ENCODE data around the gene INPP1.

The INPP1 gene

DNA sequence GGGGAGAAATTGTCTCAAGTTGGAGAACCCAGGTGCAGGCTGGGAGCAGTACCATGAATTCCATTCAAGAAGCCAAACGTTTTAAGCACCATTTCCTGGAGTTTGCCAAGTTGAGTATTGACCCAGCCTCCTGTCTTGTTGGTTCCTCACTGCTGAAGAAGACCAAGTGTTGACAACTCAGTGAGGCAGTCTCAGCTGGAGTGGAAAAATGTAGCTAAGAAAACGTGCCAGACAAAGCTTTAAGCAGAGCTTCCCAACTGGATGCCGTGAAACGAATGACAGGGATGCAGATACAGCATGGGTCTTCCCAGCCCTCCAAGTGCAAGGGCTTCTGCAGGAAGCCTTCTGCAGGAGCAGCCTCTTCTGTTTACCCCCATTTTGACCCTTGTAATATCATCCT lies 778 bp upstream of the INPP1 start:
- H3K27ac ChIP-seq = peak overlapping the region; percentile 80 to 87
- H3K36me3 ChIP-seq = no peaks in the 10 kb centered on the region
- H3K4me1 ChIP-seq = peaks cover 0 to 24% (median 9%) of the 10 kb centered on the region in 4 donors
- peak overlapping the region in 1 of 2 donors; percentile 86 for H3K4me3 ChIP-seq
- TF ChIP-seq, protein P1, sequence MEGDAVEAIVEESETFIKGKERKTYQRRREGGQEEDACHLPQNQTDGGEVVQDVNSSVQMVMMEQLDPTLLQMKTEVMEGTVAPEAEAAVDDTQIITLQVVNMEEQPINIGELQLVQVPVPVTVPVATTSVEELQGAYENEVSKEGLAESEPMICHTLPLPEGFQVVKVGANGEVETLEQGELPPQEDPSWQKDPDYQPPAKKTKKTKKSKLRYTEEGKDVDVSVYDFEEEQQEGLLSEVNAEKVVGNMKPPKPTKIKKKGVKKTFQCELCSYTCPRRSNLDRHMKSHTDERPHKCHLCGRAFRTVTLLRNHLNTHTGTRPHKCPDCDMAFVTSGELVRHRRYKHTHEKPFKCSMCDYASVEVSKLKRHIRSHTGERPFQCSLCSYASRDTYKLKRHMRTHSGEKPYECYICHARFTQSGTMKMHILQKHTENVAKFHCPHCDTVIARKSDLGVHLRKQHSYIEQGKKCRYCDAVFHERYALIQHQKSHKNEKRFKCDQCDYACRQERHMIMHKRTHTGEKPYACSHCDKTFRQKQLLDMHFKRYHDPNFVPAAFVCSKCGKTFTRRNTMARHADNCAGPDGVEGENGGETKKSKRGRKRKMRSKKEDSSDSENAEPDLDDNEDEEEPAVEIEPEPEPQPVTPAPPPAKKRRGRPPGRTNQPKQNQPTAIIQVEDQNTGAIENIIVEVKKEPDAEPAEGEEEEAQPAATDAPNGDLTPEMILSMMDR (IDR thresholded peaks at IDR 0.05) = no peak
- intact Hi-C loops (cut with DNase I; ENCODE audit: low total_unique reads) = no loop called here
- no peak for DNase-seq
- H3K27me3 ChIP-seq = no peaks in the 10 kb centered on the region
- no peaks in the 10 kb centered on the region for H3K9me3 ChIP-seq

DNA sequence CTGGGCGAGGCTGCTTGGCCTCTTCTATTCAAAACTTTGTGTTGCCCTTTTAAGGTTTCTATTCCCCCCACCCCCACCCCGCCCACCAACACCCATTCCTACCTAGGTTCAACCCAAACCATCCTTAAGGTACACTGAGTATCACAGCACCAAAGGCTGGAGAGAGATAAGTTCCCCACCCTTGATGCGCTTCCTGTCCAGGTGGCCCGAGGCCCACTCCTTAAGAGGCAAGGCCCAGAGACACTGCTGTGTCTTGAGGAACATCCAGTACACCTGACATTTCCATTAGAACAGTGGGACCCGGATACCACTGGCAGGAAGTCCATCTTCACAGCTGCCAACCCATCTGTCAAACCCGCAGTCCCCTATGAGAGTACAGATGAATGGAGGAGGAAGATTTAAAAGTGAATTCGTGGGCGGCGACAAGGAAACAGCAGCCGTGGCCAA lies 277 bp upstream of the INPP1 start:
- H3K4me1 ChIP-seq = peaks cover 0 to 24% (median 9%) of the 10 kb centered on the region in 4 donors
- TF ChIP-seq, protein P1 (IDR thresholded peaks at IDR 0.05) = no peak

DNA sequence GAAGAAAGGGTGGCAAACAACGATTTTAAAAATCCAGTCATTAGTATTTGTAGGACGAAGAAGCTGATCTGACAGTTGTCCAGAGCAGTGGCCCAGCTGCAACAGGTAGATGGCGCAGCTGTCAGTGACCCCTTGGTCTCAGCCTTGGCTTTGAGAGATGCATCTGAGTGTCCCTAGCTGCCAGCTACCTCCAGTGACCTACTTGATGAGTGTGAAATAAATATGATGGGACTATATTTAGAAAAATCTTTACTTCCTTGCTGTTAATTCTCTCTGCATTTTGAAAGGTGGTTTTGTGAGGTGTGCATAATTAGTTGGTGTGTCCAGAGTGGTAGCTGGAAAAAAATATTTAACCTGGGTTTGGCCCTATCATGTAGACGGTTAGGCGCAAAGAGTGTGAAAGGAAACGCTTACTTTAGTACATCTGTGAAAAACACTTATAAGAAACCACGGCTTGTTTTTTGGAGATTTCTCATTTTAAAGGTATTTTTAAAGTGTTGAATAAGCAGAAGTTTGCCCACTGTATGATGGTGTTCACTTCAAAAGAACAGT lies 963 bp downstream of the INPP1 start:
- DNase-seq = peak in 1 of 2 donors; percentile 45
- intact Hi-C loops (cut with DNase I; ENCODE audit: low total_unique reads) = no loop called here
- Histone ChIP-seq H3K4me3 (peak overlapping the region; percentile 63 to 86), H3K27me3 (no peaks in the 10 kb centered on the region), H3K36me3 (no peaks in the 10 kb centered on the region), H3K27ac (peak overlapping the region; percentile 80 to 87), H3K4me1 (peaks cover 0 to 24% (median 9%) of the 10 kb centered on the region in 4 donors), H3K9me3 (no peaks in the 10 kb centered on the region)
- TF ChIP-seq, protein P1 (IDR thresholded peaks at IDR 0.05) = peak in 1 of 2 experiments; percentile 15

More for the DNA sequence above, 277 bp upstream of the INPP1 start:
- DNase-seq = no peak
- peak overlapping the region; percentile 80 to 87 for H3K27ac ChIP-seq
- no peaks in the 10 kb centered on the region for H3K9me3 ChIP-seq
- no peaks in the 10 kb centered on the region for H3K27me3 ChIP-seq
- intact Hi-C loops (cut with DNase I; ENCODE audit: low total_unique reads) = no loop called here
- H3K36me3 ChIP-seq = no peaks in the 10 kb centered on the region
- peak overlapping the region; percentile 63 to 86 for H3K4me3 ChIP-seq

DNA sequence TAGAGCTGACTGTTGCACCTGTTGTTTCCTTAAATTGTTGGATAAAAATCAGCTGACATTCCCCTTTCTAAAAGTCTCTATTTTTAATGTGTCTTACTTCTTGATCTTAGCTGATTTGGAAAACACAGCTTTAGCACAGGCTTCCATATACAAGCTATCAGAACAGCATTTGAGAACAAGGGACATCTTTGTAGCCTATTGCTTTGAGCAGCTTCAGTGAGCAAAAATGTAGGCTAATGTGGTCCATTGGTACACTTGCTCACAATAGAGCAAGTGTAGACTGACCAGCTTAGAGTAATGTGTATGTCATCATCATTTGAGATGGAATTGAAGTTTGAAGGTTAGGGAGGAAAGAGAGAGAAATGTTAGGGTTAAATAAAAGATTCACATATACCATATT lies 7.0 kb downstream of the INPP1 start:
- Histone ChIP-seq H3K4me3 (no peak overlapping the region), H3K27me3 (no peaks in the 10 kb centered on the region), H3K9me3 (no peaks in the 10 kb centered on the region), H3K4me1 (peaks cover 0 to 6% (median 4%) of the 10 kb centered on the region in 4 donors), H3K36me3 (no peaks in the 10 kb centered on the region), H3K27ac (no peak overlapping the region)
- intact Hi-C loops (cut with DNase I; ENCODE audit: low total_unique reads) = no loop called here
- TF ChIP-seq, protein P1 (IDR thresholded peaks at IDR 0.05) = no peak
- DNase-seq = no peak

DNA sequence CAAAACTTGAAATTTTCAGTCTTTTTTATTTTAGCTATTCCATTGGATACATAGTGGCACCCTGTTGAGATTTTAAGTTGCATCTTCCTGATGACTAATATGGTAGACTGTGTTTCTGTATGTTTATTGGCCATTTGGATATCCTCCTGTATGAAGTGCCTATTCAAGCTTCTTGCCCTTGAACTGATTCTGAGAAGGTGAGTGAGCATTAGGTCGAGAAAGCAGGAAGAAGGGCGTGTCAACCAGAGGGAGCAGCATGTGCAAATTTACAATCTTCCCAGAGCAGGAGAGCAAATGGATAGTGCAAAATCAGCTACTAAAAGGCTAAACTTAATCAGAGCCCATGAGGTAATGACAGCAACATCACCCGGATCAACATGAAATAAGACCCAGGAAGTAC lies 8.6 kb downstream of the INPP1 start:
- no peaks in the 10 kb centered on the region for H3K9me3 ChIP-seq
- no peak overlapping the region for H3K27ac ChIP-seq
- DNase-seq = no peak
- no peaks in the 10 kb centered on the region for H3K27me3 ChIP-seq
- TF ChIP-seq, protein P1 (IDR thresholded peaks at IDR 0.05) = no peak
- no peak overlapping the region for H3K4me3 ChIP-seq
- intact Hi-C loops (cut with DNase I; ENCODE audit: low total_unique reads) = no loop called here
- no peaks in the 10 kb centered on the region for H3K36me3 ChIP-seq
- peaks cover 0 to 6% (median 0%) of the 10 kb centered on the region in 4 donors for H3K4me1 ChIP-seq

All from tibial artery (tissue), 4 donors.